Measurements from ENCODE around the gene TMEM271.

Gene TMEM271

DNA sequence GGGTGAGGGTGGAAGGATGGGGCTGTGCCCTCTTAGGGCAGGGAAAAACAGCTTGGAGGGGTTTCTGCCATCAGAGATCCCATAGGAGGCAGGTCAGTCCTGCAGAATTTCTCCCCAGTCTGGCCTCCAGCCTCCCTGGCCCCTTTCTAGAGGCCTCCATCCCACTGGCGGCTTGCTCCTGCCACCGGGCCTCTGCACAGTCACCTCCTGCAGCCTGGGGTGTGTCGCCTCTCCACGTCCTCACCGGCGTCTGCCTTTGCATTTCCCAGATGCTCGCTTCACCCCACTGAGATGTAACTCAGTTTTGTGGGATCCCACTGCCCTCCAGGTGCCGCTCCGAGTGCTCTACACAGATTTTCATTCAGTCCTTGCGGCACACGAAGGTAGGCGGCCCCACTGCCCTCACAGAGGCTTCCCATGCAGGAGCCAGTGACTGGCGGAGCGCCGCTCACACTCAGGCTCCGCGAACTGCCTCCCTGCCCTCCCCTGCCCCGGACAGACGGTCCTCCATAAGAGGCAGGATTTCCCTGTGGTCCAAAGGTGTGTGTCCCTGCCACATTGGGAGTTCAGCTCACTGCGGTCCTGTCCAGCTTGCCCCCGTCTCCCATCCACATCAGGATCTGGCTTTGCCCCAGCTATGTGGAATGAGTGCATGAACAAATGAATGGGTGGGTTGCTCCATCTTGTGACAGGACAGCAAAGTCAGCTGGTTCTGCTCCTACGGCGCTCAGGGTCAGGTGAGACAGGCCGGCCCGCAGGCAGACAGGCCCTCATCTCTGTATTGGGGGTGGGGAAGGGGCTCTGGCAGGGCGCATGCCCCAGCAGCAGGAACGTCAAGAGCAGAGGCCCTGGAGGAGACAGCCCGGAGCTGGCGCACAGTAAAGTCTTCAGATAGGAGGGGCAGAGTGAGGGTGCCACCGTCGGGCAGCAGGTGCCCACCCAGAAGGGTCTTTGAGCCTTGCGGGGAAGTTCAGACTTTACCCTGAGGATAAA is 2.7 kb upstream of the TMEM271 start:
- TF ChIP-seq, protein P1, sequence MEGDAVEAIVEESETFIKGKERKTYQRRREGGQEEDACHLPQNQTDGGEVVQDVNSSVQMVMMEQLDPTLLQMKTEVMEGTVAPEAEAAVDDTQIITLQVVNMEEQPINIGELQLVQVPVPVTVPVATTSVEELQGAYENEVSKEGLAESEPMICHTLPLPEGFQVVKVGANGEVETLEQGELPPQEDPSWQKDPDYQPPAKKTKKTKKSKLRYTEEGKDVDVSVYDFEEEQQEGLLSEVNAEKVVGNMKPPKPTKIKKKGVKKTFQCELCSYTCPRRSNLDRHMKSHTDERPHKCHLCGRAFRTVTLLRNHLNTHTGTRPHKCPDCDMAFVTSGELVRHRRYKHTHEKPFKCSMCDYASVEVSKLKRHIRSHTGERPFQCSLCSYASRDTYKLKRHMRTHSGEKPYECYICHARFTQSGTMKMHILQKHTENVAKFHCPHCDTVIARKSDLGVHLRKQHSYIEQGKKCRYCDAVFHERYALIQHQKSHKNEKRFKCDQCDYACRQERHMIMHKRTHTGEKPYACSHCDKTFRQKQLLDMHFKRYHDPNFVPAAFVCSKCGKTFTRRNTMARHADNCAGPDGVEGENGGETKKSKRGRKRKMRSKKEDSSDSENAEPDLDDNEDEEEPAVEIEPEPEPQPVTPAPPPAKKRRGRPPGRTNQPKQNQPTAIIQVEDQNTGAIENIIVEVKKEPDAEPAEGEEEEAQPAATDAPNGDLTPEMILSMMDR (IDR thresholded peaks at IDR 0.05; ENCODE audit: insufficient read depth, low read depth, low read length, missing control alignments), result no peak
- H3K4me3 ChIP-seq (ENCODE audit: low read depth, low read length), result no peak overlapping the region

DNA sequence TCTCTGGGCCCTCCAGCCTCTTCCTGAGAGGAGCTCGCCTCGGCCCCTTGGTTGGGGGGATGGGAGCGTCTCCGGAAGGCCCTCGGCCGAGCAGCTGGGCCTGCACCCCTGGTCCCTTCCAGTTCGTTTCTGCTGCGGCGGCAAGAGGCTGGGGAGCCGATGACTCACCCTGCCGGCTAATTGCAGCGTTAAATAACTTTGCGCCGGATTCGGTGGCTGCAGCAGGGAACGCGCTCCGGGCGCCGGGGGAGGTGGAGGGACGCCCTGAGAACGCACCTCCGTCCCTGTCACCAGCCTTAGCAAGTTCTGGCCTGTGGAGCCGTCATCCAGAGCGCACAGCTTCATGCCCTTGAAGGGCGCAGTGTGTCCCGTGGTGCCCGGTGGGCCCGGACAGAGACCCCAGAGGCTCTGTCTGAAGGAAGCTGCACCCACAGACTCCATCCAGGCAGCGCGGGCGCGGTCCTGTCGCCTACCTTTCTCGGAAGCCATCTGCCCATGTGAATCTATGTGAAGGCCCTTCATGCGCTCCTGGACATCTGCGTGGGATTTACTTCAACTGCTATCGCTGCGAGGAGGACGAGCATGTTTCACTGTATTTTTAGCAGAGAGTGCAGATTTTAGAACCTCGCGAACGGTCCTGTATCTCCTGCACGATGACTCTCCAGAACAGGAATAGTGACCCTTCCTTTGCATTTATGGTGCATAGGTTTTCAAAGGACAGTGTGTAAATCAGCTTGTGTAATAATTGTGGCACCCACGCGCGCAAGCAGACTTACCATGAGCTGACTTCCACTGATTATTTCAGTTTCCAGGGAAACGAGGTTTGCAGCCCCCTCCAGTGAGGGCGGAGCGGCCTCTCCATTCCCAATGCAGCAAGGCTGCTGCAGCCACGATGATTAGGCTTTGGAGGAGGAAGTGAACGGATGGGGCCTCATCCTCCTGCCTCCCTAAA is 1.7 kb upstream of the TMEM271 start:
- TF ChIP-seq, protein P1 (IDR thresholded peaks at IDR 0.05; ENCODE audit: insufficient read depth, low read depth, low read length, missing control alignments), result no peak
- no peak overlapping the region for H3K4me3 ChIP-seq (ENCODE audit: low read depth, low read length)
- DNase-seq (ENCODE audit: low read depth), result no peak

More for the DNA sequence above, 2.7 kb upstream of the TMEM271 start:
- no peak for DNase-seq (ENCODE audit: low read depth)

DNA sequence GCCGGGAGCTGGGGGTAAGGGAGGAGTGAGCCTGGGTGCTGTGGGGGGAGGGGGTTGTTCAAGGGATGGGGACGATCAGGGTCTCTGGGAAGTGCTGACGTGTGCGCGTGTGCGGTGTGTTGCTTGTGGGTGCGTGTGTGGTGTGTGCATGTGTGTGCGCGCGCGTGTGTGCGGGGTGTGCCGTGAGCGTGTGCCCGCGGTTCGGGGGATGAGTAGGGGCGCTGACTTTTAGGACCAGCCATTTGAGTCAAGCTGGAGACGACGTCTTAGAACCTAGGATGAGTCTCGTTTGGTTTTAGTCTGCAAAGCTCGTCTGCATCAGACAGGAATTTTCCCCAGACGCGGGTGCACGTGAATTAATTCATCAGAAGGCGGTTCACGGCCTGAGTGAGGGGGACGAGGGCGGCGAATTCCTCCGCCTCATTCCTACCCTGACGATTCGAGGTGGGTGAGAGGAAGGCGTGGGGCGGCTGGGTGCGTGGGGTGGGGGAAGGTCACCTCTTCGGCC is 950 bp upstream of the TMEM271 start:
- DNase-seq (ENCODE audit: low read depth), result no peak
- TF ChIP-seq, protein P1 (IDR thresholded peaks at IDR 0.05; ENCODE audit: insufficient read depth, low read depth, low read length, missing control alignments), result no peak
- no peak overlapping the region for H3K4me3 ChIP-seq (ENCODE audit: low read depth, low read length)

DNA sequence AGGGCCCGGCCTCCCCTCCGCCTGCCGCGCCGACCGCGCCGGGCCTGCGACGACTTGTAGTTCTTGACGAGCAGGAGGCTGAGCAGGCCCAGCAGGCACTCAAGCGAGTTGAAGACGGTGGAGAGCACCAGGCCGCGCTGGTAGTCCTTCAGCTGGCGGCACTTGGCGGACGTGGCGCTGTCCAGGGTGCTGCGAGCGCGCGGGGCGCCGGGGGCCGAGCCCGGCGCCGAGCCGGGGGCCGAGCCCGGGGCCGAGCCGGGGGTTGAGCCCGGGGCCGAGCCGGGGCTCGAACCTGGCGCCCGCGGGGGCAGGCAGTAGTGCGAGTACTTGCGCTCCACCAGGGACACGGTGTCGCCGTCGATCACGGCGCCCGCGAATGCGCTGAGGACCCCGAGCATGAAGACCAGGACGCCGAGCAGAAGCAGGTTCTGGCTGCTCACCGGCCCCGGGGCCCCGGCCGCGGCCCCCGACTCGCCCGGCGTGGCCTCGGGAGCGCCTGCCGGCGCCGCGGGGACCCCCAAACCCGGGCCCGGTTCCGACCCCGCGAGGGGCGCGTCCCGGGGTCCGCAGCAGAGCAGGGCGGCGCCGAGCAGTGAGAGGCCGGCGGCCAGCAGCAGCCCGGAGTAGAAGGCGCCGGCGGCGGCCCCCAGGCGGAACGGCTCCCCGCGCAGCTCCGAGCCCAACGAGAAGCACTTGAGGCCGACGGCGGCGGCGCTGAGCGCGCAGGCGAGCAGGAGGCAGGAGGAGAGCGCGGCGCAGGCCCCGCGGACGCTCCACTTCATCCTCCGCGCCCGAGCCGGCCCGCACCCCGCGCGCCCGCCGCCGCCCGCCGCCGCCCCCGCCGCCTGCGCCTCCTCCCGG is 584 bp downstream of the TMEM271 start:
- no peak overlapping the region for H3K4me3 ChIP-seq (ENCODE audit: low read depth, low read length)
- no peak for DNase-seq (ENCODE audit: low read depth)
- TF ChIP-seq, protein P1 (IDR thresholded peaks at IDR 0.05; ENCODE audit: insufficient read depth, low read depth, low read length, missing control alignments), result no peak

DNA sequence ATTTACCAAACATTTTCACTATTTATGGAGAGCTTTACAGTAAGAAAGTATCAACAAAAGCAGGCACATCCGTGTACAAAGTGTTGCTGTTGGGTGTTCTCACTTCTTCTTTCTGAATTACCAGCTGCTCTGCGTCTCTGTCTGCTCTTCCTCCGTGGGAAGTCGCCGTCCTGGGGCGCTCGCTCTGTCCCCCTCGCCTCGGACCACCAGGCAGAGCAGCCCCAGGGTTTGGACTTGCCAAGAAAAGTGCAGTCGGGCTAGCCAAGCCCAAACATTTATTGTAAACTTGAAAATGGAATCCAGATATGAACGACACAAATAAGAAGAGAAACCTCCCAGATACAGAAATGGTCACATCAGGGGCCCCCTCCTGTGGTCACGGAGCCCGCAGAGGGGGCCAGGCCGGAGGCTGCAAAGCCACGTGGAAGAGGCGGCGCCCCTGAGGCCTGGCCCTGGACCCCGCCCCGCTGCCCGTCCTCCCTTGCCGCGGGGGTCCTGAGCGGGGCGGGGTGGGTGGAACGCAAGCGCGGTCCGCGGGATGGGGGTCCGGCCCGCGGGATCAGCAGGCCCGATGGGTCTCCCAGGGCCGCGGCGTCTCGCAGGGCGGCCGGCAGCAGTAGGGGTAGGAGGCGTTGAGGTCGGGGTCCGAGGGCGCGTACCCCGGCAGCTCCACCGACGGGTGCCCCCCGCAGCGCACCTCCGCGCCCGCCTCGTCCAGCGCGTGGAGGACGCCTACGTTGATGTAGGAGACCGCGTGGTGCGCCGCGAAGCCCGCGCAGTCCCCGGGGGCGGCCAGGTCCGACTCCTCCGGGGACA is 1.5 kb downstream of the TMEM271 start:
- no peak for DNase-seq (ENCODE audit: low read depth)
- TF ChIP-seq, protein P1 (IDR thresholded peaks at IDR 0.05; ENCODE audit: insufficient read depth, low read depth, low read length, missing control alignments), result no peak
- no peak overlapping the region for H3K4me3 ChIP-seq (ENCODE audit: low read depth, low read length)
